Esophagus muscularis mucosa (tissue), 4 donors: ENCODE data around the gene TMEM132C.

ENCODE experiments used
- CTCF ChIP-seq, 3 experiments: fragments of 200-600 bp in 2 of 3; fragments of 450-650 bp in 1 of 3; sonication (generic) in 2 of 3; IDR thresholded peaks; one replicate each; pipeline ENCODE4 v1.5.1; 2017 to 2019; ENCODE audit warnings: antibody characterized with exemption in 3 of 3, mild to moderate bottlenecking in 2 of 3, moderate library complexity in 1 of 3
- EP300 ChIP-seq: sonication (generic); formaldehyde crosslinking; IDR thresholded peaks from one replicate; pipeline ENCODE4 v1.6.1; 2017; ENCODE audit warnings: antibody characterized with exemption
- POLR2AphosphoS5 ChIP-seq, 2 donors: sonication (generic); formaldehyde crosslinking; IDR thresholded peaks; one replicate each; pipeline ENCODE4 v1.6.1; 2017; ENCODE audit warnings: antibody characterized with exemption in 2 of 2

- no peak for TF ChIP-seq CTCF (IDR thresholded peaks at IDR 0.05)
- TF ChIP-seq EP300 = no peak
- no peak for TF ChIP-seq POLR2AphosphoS5 (IDR thresholded peaks at IDR 0.05)
These were observed 444.5 kb downstream of the TMEM132C start for GRCh38 chr12:128711486-128711885.
